Activated naive CD8-positive, alpha-beta T cell treated with anti-CD3 and anti-CD28 coated beads, Interleukin-2, amount 50 U/mL, for 16 hours (primary cell): Measurements from ENCODE around the gene CNPY1.
"Not testable (repeated sequence)": the region's sequence is repeated elsewhere in the genome, so short reads cannot be mapped to it uniquely, and the experiment has no call there.

Source experiments
- DNase-seq: peaks from one replicate; pipeline ENCODE4 v3.0.0-alpha.2; 2020; ENCODE audit warnings: low read depth, low spot score

Gene CNPY1

DNA sequence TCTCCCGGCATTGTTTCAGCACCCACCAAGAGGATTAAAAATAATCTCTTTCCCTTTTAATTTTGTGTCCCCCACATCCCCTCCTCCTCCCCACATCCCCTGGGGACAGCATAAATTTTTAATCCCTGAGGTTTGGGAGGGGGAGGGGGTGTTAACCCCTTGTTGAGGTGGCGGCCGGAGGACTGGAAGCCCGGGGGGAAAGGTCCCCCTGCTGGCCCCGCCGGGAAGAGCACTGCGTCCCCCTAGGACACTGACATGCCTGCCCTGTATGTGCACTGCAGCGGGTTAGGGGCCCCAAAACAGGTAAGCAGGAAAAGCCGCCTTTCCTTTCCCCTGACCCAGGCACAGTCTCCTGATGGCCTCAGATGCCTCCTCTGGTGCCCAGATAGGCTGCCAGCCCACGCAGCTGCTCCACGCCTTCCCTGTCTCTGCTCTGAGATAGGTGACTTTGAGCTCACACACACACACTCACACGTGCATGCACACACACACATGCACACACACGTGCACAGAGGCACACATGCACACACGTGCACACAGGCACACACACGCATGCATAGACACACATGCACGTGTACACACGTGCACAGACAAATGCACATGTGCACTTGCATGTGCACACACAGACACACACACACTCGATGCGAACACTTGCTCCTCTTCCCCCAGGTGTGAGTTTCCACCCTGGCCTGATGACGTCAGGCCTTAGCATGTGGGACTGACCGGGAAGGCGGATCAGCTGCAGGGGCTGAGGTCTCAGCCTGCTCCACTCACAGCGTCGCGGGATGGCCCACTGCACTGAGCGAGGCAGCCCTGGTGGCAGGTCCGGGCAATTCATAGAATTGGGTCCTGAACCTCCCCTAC lies 12.3 kb downstream of the CNPY1 start:
- no peak for DNase-seq

DNA sequence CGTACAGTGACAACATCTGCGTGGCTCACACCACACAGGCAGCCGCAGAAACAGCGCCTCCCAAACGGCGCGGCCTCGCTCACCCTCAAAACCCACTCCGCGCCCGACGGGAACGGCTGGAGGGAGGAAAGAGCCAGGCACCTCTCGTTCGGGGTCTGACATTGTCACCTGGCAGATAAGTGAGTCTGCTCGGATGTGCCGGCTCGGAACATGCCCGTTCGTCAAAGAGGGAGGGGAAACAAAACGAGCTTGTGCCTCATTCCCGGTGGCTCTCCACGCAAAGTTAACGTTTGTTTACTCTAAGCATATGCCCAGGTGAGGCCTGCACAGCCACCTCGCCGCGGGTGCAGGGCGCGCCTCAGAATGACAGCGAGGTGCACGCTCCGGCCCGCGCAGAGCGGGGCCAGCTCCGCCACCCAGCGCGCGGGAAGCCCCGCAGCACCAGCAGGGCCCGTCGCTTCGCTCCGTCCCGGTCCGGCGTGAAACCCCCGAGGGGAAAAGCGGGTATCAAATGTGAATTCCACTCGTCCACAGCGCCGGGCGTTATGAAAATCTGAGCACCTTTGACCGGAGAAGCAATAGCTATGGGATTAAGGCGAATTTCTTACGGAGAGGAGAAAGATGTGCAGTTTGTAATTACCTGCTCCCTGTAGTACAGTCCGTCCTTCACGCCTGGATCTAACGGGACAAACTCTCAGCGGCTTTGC lies 13.1 kb downstream of the CNPY1 start:
- no peak for DNase-seq

- DNase-seq = no peak
Observed at GRCh38 chr7:155532792-155533119, 13.6 kb downstream of the CNPY1 start.

GRCh38 chr7:155531681-155532080 lies 14.7 kb downstream of the CNPY1 start:
- DNase-seq = no peak

DNA sequence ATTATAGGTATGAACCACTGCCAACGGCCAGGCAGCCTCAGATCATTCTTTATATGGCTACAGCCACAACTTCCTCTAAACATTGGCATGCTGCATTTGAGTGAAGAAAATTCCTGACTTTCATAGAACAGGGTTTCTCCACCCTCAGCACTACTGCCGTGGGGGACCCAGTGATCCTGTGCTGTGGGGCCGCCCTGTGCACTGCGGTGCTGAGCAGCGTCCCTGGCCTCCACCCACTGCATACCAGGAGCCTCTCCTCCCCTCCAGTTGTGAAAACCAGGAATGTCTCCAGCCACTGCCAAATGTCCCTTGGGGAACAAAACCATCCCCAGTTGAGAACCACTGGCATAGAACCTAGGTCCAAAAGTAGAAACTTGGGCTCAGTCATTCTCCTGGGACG lies 15.8 kb downstream of the CNPY1 start:
- DNase-seq = no peak

- DNase-seq = no peak
Observed at GRCh38 chr7:155529845-155530244, 16.5 kb downstream of the CNPY1 start.

DNA sequence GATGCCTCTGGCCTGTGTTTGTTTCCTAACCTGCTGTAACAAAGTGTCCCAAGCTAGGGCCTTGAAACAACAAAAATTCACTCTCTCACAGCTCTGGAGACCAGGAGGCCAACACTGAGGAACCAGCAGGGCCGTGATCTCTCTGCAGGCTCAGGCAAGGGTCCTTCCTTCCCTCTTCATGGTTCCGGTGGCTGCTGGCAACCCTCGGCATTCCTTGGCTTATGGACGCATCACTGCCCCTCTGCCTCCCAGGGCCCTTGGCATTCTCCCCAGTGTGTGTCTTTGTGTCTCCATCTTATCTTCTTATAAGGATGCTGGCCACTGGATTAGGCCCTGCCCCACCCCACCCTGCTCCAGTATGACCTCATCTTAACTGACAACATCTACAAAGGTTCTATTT lies 17.0 kb downstream of the CNPY1 start:
- DNase-seq = no peak

DNA sequence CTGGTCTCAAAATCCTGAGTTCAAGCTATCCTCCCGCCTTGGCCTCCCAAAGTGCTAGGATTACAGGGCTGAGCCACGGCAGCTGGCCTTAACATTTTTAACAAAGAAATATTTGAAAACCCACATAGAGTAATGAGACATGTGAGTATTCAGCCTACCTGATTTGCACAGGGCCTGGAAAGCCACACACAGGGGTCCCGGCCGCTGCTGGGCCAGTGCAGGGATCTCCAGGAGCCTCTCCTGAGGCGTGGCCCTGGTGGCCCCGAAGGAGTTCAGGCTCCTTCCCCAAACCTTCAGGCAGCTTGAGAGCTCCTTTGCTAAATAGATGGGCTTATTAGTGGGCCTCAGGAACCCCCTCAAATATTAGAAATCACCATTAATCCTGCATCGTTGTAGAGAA lies 18.7 kb downstream of the CNPY1 start:
- DNase-seq = no peak

GRCh38 chr7:155526225-155526624 lies 20.1 kb downstream of the CNPY1 start:
- DNase-seq = no peak

- DNase-seq = no peak
Observed at GRCh38 chr7:155524018-155524556, 22.3 kb downstream of the CNPY1 start.

DNA sequence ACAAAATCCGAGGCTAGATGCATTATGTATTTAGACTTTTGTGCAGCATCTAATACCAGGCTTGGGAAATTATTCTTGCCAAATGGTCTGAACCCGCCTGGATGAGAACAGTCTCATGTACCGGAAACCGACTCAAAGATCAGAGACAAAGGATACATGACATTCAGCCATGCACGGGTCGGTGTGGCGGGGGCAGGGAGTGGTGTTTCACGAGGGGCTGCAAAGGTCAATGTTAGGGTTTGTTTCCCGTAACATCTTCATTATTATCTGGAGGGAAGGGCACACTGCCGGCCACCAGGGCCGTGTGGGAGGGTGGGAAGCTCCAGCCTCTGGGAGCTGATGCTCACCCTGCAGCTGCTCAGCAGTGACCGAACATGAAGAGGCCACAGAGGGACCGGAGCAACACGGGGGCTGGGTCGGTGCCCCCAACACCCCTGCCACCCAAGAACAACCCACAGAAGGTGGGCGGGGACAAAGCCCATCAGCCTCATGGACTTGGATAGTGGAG lies 23.1 kb downstream of the CNPY1 start:
- DNase-seq = no peak

- no peak for DNase-seq
Observed at GRCh38 chr7:155521743-155522398, 24.5 kb downstream of the CNPY1 start.

- DNase-seq = no peak
Observed at GRCh38 chr7:155521007-155521742, 25.2 kb downstream of the CNPY1 start.

DNA sequence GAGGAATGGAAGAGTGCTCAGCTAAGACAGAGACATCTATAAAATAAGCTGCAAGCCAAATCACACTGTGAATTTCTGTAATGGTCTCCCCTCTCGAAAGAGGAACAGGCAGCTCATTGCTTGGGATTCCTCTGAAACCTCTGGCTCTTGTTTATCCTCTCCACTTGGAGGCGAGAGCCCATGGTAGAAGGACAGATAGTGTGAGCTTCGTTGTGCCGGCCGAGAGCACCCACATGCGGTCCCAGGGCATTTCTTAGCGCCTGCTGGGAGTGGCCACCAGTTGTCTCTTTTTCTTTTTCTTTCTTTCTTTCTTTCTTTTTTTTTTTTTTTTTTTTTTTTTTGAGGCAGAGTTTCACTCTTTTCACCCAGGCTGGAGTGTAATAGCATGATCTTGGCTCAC lies 26.2 kb downstream of the CNPY1 start:
- no peak for DNase-seq

GRCh38 chr7:155519358-155519757 lies 27.0 kb downstream of the CNPY1 start:
- not testable (repeated sequence) for DNase-seq

- no peak for DNase-seq
Observed at GRCh38 chr7:155518633-155519032, 27.7 kb downstream of the CNPY1 start.

DNA sequence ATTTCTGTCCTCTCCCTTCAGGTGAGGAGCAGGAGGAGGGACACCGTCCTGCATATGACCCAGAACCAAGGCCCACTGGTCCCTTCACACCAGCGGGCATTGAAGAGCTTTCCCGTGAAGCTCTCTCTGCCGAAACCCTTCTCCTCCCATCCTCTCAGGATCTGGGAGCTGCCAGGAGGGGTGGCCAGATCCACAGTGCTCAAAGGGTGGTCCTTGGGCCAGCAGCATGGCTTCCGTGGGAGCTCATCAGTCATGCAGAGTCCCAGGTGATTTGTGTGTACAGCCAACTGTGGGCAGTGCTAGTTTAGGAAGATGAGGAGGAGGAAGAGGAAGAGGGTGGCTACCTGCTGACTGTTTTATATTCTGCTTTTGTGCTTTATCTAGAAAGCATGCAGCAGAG lies 28.4 kb downstream of the CNPY1 start:
- no peak for DNase-seq

DNA sequence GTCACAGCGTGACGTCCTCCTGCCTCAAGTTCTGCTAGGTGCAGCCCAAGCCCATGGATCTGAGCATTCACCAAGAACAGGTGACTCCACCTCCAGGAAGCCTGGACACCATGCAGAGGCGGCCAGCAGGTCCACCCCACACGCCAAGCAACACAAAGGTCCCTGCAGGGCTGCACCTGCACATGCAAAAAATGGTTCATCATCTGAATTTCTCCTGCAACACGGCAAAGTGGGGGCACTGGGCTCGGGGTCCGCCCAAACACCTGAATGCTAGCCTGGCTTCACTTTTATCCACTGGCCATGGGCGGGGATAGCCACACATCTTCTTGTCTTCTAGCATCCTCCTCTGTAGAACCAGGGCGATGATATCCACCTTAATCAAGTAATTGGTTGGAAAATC lies 28.9 kb downstream of the CNPY1 start:
- no peak for DNase-seq

DNA sequence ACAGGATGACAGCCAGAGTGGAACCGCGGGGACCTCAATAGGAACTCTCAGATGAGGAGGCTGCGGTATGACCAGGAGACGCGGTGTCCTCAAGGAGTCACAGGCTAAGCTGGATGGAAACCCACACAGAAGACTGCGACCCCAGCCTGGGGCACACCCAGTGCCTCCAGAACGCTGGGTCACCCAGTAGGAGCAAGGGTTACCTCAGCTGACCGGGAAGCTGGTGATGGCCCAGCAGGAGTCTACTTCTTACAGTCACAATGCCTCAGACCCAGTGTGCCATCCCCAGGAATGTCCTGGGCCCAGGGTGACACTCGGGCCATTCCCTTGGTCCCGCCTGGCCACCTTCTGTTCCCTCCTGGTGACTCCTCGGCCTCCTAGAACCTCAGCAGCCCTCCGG lies 29.9 kb downstream of the CNPY1 start:
- DNase-seq = no peak

- no peak for DNase-seq
Observed at GRCh38 chr7:155515318-155515717, 31.0 kb downstream of the CNPY1 start.

GRCh38 chr7:155514296-155514695 lies 32.1 kb downstream of the CNPY1 start:
- DNase-seq = no peak
